ENCODE results near the gene ANKRD13B. TPM values are rescaled to one million over a fixed set of nuclear protein-coding genes. Genes with fewer than 3 reads are reported as not detected.

The ANKRD13B gene
- total RNA-seq, 1 donor from 2014 or later = 36.1 TPM

GRCh38 chr17:29642171-29642611, 49.3 kb downstream of the ANKRD13B start:
- no peaks in the 10 kb centered on the region for H3K9me3 Mint-ChIP-seq (ENCODE audit: unreplicated experiment)
- H3K36me3 Mint-ChIP-seq (ENCODE audit: unreplicated experiment) = no peaks in the 10 kb centered on the region
- no peaks in the 10 kb centered on the region for H3K27me3 Mint-ChIP-seq (ENCODE audit: unreplicated experiment)
- H3K4me3 Mint-ChIP-seq (ENCODE audit: unreplicated experiment) = no peak overlapping the region
- DNase-seq (ENCODE audit: extremely low spot score, unreplicated experiment) = no peak
- TF ChIP-seq, protein P1, sequence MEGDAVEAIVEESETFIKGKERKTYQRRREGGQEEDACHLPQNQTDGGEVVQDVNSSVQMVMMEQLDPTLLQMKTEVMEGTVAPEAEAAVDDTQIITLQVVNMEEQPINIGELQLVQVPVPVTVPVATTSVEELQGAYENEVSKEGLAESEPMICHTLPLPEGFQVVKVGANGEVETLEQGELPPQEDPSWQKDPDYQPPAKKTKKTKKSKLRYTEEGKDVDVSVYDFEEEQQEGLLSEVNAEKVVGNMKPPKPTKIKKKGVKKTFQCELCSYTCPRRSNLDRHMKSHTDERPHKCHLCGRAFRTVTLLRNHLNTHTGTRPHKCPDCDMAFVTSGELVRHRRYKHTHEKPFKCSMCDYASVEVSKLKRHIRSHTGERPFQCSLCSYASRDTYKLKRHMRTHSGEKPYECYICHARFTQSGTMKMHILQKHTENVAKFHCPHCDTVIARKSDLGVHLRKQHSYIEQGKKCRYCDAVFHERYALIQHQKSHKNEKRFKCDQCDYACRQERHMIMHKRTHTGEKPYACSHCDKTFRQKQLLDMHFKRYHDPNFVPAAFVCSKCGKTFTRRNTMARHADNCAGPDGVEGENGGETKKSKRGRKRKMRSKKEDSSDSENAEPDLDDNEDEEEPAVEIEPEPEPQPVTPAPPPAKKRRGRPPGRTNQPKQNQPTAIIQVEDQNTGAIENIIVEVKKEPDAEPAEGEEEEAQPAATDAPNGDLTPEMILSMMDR (IDR thresholded peaks at IDR 0.05) = no peak
- H3K27ac Mint-ChIP-seq (ENCODE audit: unreplicated experiment) = peak overlapping the region; percentile 77
- peaks cover 64% of the 10 kb centered on the region for H3K4me1 Mint-ChIP-seq (ENCODE audit: unreplicated experiment)

DNA sequence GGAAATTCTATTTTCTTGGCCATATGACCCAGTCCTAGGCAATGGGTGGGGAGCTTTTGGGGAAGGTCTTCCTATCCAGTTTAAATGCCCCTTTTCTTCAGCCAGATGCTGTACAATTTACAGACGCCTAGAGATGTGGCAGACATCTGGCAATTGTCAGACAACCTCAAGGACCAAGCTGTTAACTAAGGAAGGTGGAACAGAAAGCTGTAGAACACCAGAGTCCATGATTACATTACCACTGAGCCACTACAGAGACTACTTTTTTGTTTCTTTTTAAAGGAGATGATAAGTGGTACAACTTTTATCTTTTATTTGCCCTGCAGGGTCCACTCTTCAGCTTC, 50.9 kb downstream of the ANKRD13B start:
- Mint-ChIP-seq H3K27me3 (ENCODE audit: unreplicated experiment) (no peaks in the 10 kb centered on the region), H3K27ac (ENCODE audit: unreplicated experiment) (no peak overlapping the region), H3K4me1 (ENCODE audit: unreplicated experiment) (peaks cover 62% of the 10 kb centered on the region), H3K4me3 (ENCODE audit: unreplicated experiment) (no peak overlapping the region), H3K36me3 (ENCODE audit: unreplicated experiment) (peaks cover 7% of the 10 kb centered on the region), H3K9me3 (ENCODE audit: unreplicated experiment) (no peaks in the 10 kb centered on the region)
- DNase-seq (ENCODE audit: extremely low spot score, unreplicated experiment) = no peak
- TF ChIP-seq, protein P1 (IDR thresholded peaks at IDR 0.05) = no peak

GRCh38 chr17:29645515-29646051, 52.7 kb downstream of the ANKRD13B start:
- Mint-ChIP-seq H3K36me3 (ENCODE audit: unreplicated experiment) (peaks cover 15% of the 10 kb centered on the region), H3K9me3 (ENCODE audit: unreplicated experiment) (no peaks in the 10 kb centered on the region)
- TF ChIP-seq, protein P1 (IDR thresholded peaks at IDR 0.05) = no peak

GRCh38 chr17:29648005-29648404, 55.1 kb downstream of the ANKRD13B start:
- no peak overlapping the region for H3K4me3 Mint-ChIP-seq (ENCODE audit: unreplicated experiment)
- DNase-seq (ENCODE audit: extremely low spot score, unreplicated experiment) = no peak
- H3K4me1 Mint-ChIP-seq (ENCODE audit: unreplicated experiment) = peaks cover 23% of the 10 kb centered on the region
- H3K9me3 Mint-ChIP-seq (ENCODE audit: unreplicated experiment) = no peaks in the 10 kb centered on the region
- TF ChIP-seq, protein P1 (IDR thresholded peaks at IDR 0.05) = no peak
- no peaks in the 10 kb centered on the region for H3K27me3 Mint-ChIP-seq (ENCODE audit: unreplicated experiment)
- no peak overlapping the region for H3K27ac Mint-ChIP-seq (ENCODE audit: unreplicated experiment)
- H3K36me3 Mint-ChIP-seq (ENCODE audit: unreplicated experiment) = peaks cover 15% of the 10 kb centered on the region

More at GRCh38 chr17:29645515-29646051, 52.7 kb downstream of the ANKRD13B start:
- Mint-ChIP-seq H3K27ac (ENCODE audit: unreplicated experiment) (peak overlapping the region; percentile 93), H3K27me3 (ENCODE audit: unreplicated experiment) (no peaks in the 10 kb centered on the region), H3K4me3 (ENCODE audit: unreplicated experiment) (peak overlapping the region; percentile 15), H3K4me1 (ENCODE audit: unreplicated experiment) (peaks cover 44% of the 10 kb centered on the region)
- DNase-seq (ENCODE audit: extremely low spot score, unreplicated experiment) = no peak

- Mint-ChIP-seq H3K36me3 (ENCODE audit: unreplicated experiment) (peaks cover 15% of the 10 kb centered on the region), H3K4me1 (ENCODE audit: unreplicated experiment) (peaks cover 17% of the 10 kb centered on the region), H3K9me3 (ENCODE audit: unreplicated experiment) (no peaks in the 10 kb centered on the region), H3K4me3 (ENCODE audit: unreplicated experiment) (no peak overlapping the region), H3K27ac (ENCODE audit: unreplicated experiment) (no peak overlapping the region), H3K27me3 (ENCODE audit: unreplicated experiment) (no peaks in the 10 kb centered on the region)
- TF ChIP-seq, protein P1 (IDR thresholded peaks at IDR 0.05) = no peak
- DNase-seq (ENCODE audit: extremely low spot score, unreplicated experiment) = no peak
Observed at GRCh38 chr17:29649359-29649758, 56.4 kb downstream of the ANKRD13B start.
